HG03558 (cell line): ENCODE data around the gene ABHD12.

Experiments
- ATAC-seq: cut with Tn5 transposase; IDR thresholded peaks from one replicate; pipeline ENCODE4 v1.9.1; 2021; ENCODE audit warnings: moderate number of reproducible peaks; ENCODE audit not compliant: unreplicated experiment; ENCODE audit errors: extremely low read depth

ABHD12 gene

GRCh38 chr20:25280574-25281535 lies 109.8 kb downstream of the ABHD12 start:
- no peak for ATAC-seq

GRCh38 chr20:25280051-25280573 lies 110.5 kb downstream of the ABHD12 start:
- no peak for ATAC-seq

- no peak for ATAC-seq
Measured at GRCh38 chr20:25279403-25279802, 111.2 kb downstream of the ABHD12 start.

GRCh38 chr20:25278636-25279361 lies 111.8 kb downstream of the ABHD12 start:
- no peak for ATAC-seq

- no peak for ATAC-seq
Measured at GRCh38 chr20:25277941-25278521, 112.6 kb downstream of the ABHD12 start.

GRCh38 chr20:25277051-25277801 lies 113.4 kb downstream of the ABHD12 start:
- no peak for ATAC-seq

GRCh38 chr20:25276533-25277050 lies 114.0 kb downstream of the ABHD12 start:
- ATAC-seq, result no peak

GRCh38 chr20:25275813-25276532 lies 114.7 kb downstream of the ABHD12 start:
- no peak for ATAC-seq

GRCh38 chr20:25274891-25275812 lies 115.5 kb downstream of the ABHD12 start:
- no peak for ATAC-seq

- no peak for ATAC-seq
Measured at GRCh38 chr20:25274481-25274880, 116.2 kb downstream of the ABHD12 start.

GRCh38 chr20:25273541-25274358 lies 116.9 kb downstream of the ABHD12 start:
- ATAC-seq, result no peak

- ATAC-seq, result no peak
Measured at GRCh38 chr20:25273046-25273445, 117.6 kb downstream of the ABHD12 start.

- ATAC-seq, result no peak
Measured at GRCh38 chr20:25272223-25273000, 118.2 kb downstream of the ABHD12 start.

- ATAC-seq, result no peak
Measured at GRCh38 chr20:25271486-25272222, 119.0 kb downstream of the ABHD12 start.

- no peak for ATAC-seq
Measured at GRCh38 chr20:25270829-25271251, 119.8 kb downstream of the ABHD12 start.

- no peak for ATAC-seq
Measured at GRCh38 chr20:25269833-25270170, 120.8 kb downstream of the ABHD12 start.
